Right renal pelvis (tissue), 4 donors: ENCODE data around the gene BCL2L14. TPM values are rescaled to one million over a fixed set of nuclear protein-coding genes. Genes with fewer than 3 reads are reported as not detected.

ENCODE experiments used
- DNase-seq, 4 donors: peaks; one replicate each; pipeline ENCODE4 v3.0.0-alpha.2; 2013; ENCODE audit warnings: low read depth in 4 of 4, low spot score in 3 of 4, missing footprints in 1 of 4
- polyA plus RNA-seq, 4 donors: library from polyadenylated mRNA; unstranded; fragments of 120-200 nt; gene quantifications; one replicate each; pipeline ENCODE4 v1.2.1, GENCODE V29; 2013; ENCODE audit not compliant: insufficient read length in 4 of 4

The BCL2L14 gene
- polyA plus RNA-seq, 4 donors, result 0.22 to 0.97 (median 0.36) TPM

- DNase-seq, result no peak
Observed at GRCh38 chr12:12051668-12052067, 19.1 kb upstream of the BCL2L14 start.

GRCh38 chr12:12054993-12055392 lies 15.7 kb upstream of the BCL2L14 start:
- no peak for DNase-seq

- DNase-seq, result no peak
Observed at GRCh38 chr12:12056951-12057350, 13.8 kb upstream of the BCL2L14 start.

GRCh38 chr12:12064596-12064995 lies 6.1 kb upstream of the BCL2L14 start:
- no peak for DNase-seq

- DNase-seq, result no peak
Observed at GRCh38 chr12:12068751-12069150, 2.0 kb upstream of the BCL2L14 start.

GRCh38 chr12:12069821-12070548 lies 754 bp upstream of the BCL2L14 start:
- DNase-seq, result no peak

- no peak for DNase-seq
Observed at GRCh38 chr12:12072064-12072760, 1.5 kb downstream of the BCL2L14 start.

GRCh38 chr12:12079291-12079690 lies 8.6 kb downstream of the BCL2L14 start:
- no peak for DNase-seq

GRCh38 chr12:12081836-12082497 lies 11.2 kb downstream of the BCL2L14 start:
- no peak for DNase-seq

- no peak for DNase-seq
Observed at GRCh38 chr12:12083688-12084087, 12.9 kb downstream of the BCL2L14 start.

GRCh38 chr12:12086362-12086761 lies 15.6 kb downstream of the BCL2L14 start:
- no peak for DNase-seq

- no peak for DNase-seq
Observed at GRCh38 chr12:12086973-12087692, 16.4 kb downstream of the BCL2L14 start.

- DNase-seq, result no peak
Observed at GRCh38 chr12:12087693-12088034, 16.9 kb downstream of the BCL2L14 start.

GRCh38 chr12:12088147-12088546 lies 17.4 kb downstream of the BCL2L14 start:
- DNase-seq, result no peak

- DNase-seq, result no peak
Observed at GRCh38 chr12:12088761-12089160, 18.0 kb downstream of the BCL2L14 start.

- DNase-seq, result no peak
Observed at GRCh38 chr12:12091071-12091470, 20.3 kb downstream of the BCL2L14 start.

- no peak for DNase-seq
Observed at GRCh38 chr12:12091977-12092663, 21.4 kb downstream of the BCL2L14 start.

GRCh38 chr12:12094481-12094880 lies 23.7 kb downstream of the BCL2L14 start:
- DNase-seq, result no peak

GRCh38 chr12:12095021-12095420 lies 24.3 kb downstream of the BCL2L14 start:
- no peak for DNase-seq

GRCh38 chr12:12097891-12098690 lies 27.4 kb downstream of the BCL2L14 start:
- no peak for DNase-seq
